ENCODE data around the gene MITF.

MITF gene

DNA sequence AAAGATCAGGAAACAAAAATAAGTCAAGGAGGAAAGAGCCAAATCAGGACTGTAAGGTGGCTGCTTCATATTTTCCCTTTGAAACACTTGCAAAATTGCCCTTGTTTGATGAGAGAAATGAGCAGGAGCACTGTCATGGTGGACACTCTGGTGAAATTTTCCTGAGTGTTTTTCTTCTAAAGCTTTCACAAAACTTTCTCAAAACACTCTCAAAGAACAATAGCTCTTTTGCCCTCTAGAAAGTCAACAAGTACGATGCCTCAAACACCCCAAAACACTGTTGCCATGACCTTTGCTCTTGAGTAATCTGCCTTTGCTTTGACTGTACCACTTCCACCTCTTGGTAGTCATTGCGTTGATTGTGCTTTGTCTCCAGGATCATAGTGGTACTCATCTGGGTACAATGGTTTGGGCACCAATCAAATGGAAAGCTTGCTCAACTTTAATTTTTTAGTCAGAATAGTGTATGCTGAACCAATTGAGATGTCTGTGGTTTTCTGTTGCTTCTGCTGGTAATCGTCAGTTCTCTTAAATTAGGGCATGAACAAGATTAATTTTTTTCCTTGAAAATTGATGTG, 13.2 kb upstream of the MITF start:
- no peak for FAIRE-seq

DNA sequence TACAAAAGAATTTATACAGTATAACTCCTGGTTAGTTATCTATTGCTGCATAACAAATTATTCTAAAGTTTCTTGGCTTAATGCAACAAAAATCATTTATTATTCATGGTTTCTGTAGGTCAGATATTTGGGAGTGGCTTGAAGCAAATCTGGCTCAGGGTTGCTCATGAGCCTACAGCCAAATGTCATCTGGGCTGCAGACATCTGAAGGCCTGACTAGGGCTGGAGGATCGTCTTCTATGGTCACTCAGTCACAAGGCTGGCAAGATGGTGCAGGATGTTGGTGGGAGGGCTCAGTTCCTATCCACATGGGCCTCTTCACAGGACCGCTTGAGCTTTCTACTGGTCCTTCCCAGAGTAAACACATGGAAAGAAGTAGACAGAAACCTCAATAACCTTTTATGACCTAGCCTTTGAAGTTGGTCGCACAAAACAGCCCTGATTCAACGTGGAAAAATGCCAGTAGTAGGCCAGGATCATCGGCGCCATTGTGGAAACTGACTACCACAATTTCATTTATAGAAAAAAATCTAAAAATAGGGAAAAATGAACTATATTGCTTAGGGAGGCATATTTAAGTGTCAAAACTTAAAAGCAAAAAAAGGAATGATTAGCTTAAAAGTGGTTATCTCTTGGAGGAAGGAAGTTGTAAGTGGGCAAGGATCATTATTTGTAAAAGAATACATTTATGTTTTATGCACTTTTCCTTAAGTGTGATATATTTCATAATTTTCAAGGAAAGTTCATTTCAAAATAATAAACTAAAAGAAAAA, 9.9 kb upstream of the MITF start:
- FAIRE-seq (no peak), DNase-seq (ENCODE audit: insufficient read length, low spot score) (no peak)

More for the DNA sequence above, 13.2 kb upstream of the MITF start:
- no peak for DNase-seq (ENCODE audit: insufficient read length, low spot score)

DNA sequence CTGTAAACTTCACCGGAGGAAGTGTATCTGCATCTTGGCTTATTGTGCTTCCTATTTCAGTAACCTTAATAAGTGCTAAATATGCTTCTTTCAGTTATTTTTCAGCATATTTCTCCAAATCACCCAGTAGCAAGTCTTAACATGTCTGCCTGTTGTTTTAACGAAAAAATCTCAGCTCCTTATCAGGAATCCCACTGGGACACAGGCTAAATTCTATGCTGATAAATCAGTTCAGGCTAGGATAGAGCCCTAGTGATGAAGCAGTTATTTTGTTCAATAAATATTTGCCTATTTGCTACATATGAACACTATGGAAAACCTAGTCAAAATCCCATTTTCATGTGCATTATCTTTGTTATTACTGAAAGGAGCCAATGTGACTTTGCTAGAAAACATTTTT, 8.2 kb upstream of the MITF start:
- FAIRE-seq = no peak

DNA sequence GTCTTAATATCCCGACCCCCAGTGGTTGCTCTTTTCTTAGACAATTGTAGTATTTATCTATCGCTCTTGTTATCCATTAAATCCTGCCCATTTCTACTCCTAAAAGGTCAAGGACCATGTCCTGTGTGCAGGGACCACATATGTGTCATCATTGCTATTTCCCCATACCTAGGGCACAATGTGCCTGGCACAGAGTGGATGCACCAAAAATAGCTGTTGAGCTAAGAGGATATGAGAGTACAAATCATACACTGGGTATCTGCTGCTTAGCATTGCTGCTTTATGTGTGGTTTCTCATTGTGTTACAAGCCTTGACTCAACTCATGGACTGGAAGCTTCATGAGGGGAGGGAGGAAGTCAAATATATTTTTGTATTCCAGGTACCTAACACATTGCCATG, 3.4 kb upstream of the MITF start:
- DNase-seq (ENCODE audit: insufficient read length, low spot score) = no peak
- no peak for FAIRE-seq

More for the DNA sequence above, 8.2 kb upstream of the MITF start:
- DNase-seq (ENCODE audit: insufficient read length, low spot score) = no peak

DNA sequence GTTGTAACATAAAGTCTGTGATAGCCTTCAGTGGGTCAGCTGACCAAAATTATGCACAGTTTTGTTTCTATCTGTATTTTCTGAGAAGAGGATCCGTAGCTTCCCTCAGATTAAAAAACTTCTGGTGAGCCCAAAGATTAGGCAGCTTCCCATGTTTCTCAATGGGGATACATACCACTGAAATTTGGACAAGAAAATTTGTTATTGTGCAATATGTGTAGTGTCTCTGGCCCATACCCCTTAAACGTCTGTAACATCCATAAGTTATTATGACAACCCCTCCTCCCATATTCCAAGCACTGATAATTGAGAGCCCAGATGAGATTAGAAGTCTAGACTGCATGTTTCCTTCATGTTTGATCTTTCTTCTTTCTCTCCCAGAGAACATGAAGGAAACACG, 1.9 kb upstream of the MITF start:
- no peak for DNase-seq (ENCODE audit: insufficient read length, low spot score)

DNA sequence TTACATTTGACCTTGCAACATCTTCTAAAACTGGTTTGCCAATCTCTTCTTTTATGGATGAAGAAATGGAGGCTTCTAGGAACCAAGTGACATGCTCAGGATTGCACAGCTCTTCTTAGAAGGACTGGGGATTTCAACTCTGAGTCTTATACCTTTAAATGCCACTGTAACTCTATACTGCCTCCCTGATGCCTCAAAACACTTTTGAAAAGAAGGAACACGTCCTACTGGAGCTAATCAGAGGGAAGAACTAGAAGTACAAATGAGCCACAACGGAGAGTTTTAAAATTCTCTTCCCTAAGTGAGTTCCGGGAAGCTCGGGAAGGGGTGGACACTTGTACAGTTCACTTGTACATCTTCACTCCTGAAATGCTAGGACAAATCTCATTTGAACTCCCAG, 949 bp upstream of the MITF start:
- FAIRE-seq (no peak), DNase-seq (ENCODE audit: insufficient read length, low spot score) (no peak)

More for the DNA sequence above, 1.9 kb upstream of the MITF start:
- no peak for FAIRE-seq

DNA sequence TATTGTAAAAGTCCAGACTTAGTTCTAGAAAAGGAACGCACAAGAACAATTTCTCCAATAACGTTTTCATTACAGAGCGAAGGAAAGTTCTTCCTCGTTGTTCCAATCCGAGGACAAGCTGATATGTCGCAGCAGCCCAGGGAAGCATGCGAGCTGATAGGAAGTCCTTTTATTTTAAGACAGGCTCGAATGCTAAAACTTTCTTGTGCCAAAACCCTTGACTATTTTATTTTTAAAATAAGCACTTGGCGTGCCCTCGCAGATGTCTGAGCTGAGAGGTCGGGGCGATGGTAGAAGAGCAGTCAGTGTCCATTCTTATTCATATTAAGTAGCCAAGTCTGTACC, 433 bp upstream of the MITF start:
- FAIRE-seq (no peak), DNase-seq (ENCODE audit: insufficient read length, low spot score) (no peak)

DNA sequence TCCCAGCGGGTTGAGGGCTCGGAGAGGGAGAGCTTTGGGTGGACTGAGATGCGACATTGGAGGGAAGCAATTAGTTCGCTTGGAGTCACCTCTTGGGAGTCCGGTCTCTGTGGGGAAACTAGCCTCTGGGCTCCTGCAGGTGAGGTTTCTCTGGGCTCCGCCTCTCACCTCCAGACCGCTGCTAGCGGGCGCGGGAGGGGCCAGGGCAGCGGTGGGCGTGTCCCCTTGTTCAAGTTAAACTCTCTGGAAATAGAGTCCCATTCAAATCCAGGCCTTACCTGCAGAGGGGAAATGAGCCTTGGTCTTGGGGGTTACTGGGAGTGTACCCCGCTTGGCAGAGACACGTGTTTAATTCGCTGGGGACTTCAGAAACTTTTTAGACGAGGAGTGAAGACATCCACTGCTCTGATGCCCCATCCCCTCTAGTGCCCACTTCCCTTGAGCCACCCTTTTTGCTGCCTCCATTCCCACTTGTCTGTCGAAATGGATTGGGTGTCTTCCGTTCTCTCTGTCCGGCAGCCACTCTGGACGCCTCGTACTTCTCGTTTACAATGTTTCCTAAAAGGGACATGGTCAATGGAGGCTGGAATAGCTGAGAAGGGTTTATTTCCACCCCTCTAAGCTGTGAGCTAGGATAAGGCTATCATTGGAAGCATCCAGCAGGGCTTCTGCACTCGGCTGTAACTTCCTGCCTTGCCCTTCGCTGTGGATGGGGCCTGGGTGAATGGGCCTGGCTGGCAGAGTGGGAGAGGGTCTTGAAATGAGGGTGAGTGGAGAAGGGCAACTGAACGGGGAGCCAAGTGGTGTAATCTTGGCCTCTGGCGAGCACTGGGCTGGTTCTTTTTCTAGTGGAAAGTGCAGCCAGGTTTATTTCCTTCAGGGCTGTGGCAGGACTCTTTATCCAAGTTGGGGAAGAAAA, 1.1 kb downstream of the MITF start:
- DNase-seq (ENCODE audit: insufficient read length, low spot score) (no peak), FAIRE-seq (no peak)

DNA sequence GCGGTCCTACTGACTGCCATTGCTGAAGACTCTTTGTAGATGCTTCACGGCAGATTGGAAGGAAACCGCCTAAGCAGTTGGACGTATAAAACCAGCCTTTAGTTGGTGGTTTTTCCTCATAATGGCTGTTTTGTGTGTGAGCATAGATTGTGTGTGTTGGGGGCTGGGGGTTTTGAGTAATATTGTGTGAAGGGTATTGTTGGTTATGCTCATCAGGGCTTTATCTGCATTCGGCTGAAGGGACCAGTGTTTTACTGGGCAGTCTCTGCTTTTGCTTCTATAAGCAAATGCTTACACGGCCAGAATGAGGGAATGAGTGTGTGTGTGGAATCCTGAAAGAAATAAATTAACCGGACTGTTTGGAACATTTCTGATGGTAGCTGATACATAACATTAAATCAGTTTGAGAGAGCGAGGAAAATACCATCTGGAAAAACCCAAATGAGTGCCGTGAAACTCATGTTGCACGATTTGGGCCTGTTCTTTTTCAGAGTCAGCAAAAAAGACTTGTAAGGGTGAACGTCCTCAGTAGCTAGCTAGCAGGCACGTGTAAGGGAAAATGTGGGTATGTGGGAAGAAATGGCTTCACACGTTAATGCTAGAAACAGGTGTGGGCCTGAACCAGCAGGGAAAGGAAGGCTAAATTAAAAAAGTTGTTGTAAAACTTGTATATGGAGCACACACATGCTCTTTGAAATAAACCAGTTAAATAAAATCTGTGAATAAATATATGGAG, 1.9 kb downstream of the MITF start:
- DNase-seq (ENCODE audit: insufficient read length, low spot score) = no peak
- FAIRE-seq = no peak

DNA sequence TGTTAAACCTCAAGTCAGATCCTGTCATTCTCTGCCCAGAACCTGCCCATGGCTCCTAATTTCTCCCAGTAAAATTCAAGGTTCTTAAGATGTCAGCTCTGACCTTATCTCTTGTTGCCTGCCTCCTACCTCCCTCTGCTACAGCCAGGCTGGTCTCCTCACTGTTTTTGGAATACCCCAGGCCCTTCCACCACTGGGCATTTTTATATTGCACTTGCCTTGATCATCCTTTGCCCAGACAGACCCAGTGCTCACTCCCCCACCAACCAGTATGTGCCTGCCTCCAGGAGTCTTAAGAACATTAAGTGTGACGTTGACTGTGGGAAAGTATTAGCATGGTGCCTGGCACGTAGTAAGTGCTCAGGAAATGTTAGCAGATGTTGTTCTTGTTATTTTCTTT, 3.1 kb downstream of the MITF start:
- FAIRE-seq = no peak

DNA sequence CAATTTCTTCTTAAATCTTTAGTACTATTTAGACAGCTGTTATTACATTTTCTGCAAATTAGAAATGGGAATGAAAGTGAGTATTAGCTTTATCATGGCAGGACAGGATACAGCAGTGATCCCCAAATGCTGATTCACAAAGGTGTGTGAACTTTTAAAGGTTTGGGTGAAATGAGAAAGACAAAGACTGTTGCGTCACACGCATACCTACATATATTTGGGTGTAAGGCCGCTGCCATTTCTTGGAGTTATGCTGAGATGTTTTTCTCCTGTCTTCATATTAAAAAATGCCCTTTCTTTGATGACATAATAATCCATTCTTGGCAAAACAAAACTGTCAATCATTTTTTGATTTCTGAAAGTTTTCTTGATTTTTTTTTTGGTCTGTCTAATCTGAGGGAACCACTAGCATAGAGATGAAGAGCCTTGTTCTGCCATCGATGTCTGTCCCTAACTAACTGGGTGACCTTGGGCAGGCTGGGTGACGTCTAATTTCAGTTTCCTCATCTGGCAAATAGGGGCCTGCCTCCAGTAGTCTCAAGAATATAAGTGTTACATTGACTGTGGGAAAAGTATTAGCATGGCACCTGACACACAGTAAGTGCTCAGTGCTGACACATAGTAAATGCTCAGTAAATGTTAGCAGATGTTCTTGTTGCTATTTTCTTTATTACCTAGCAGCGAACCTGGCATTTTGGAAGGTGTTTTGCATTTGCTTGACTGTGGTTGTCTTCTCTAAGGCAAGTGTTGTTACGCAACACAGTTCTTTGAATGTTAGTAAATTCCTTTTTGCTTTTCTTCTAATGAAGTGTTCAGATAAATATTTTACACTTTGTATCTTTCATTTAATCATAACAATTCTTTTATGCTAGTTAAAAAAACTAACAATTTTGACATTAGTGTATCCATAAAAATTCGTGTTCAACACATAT, 5.0 kb downstream of the MITF start:
- no peak for FAIRE-seq
- DNase-seq (ENCODE audit: insufficient read length, low spot score) = no peak

More for the DNA sequence above, 3.1 kb downstream of the MITF start:
- DNase-seq (ENCODE audit: insufficient read length, low spot score) = no peak

DNA sequence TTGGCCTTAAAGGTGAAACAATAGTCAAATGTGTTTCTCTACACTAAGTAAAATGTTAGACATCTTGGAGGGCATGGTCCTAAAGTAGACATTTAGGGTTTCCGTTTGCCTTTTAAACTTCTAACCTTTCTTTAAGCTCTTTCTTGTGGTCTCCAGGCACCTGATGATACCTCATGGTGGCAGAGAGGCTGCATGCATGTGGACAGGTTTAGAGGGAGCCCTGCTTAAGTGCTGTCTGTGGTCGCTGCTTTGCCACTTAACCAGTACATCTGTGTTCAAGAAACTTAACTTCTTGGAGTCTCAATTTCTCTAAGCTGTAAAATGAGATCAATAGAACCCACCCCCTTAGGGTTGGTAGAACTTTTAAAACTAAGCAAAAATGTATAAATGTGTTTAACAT, 6.2 kb downstream of the MITF start:
- no peak for FAIRE-seq
- DNase-seq (ENCODE audit: insufficient read length, low spot score) = no peak

DNA sequence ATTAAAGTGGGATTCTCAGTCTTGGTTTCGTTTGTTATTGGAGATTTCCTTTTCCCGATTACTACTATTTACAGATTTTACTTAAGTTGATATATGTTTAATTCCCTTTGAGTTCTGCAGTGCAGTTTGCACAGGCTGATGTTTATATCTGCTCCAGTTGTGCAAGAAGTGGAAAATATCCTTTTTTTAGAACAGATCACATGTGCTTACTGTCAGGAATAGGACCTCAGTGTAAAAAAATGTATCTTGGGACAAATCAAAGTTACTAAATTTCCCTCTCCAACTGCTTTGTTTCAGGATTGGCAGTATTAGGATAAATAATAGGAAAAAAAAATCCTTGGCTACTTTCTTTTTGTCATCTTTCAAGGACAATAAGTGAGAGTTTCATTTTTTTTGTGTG, 6.9 kb downstream of the MITF start:
- FAIRE-seq = no peak

DNA sequence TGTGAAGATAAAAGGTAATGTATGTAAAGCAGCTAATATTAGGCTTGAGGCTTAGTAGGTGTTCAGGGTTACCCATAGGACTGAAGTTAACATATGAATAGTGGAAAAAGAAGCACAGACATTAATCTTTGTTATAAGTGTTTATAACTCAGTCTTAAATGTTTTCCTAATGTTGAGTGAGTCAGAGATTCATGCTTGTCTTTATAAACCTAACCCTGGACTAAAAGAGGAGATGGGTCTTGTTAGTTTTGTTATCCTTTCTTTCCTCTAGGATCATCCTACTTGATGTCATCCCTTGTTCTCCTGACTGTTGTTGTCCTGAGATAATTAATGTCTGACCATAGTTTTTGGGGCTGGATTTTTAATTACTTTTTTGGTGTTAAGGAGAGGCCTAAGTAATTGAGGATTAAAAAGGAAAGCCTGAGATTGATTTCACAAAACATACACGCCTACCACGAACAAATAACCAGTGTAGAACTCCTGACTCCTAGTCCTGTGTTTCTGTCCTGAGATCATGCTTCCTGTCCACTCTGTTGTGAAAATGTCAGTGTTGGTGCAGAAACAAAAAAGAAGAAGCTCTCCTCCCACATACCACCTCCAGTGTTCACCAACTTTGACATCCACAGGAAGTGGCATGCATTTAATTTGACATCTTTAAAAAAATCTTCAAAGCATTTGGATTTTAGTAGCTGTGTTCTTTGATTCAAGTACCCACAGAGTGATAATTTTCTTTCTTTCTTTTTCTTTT, 8.4 kb downstream of the MITF start:
- FAIRE-seq (peak; percentile 46), DNase-seq (ENCODE audit: insufficient read length, low spot score) (no peak)

More for the DNA sequence above, 6.9 kb downstream of the MITF start:
- DNase-seq (ENCODE audit: insufficient read length, low spot score) = no peak

DNA sequence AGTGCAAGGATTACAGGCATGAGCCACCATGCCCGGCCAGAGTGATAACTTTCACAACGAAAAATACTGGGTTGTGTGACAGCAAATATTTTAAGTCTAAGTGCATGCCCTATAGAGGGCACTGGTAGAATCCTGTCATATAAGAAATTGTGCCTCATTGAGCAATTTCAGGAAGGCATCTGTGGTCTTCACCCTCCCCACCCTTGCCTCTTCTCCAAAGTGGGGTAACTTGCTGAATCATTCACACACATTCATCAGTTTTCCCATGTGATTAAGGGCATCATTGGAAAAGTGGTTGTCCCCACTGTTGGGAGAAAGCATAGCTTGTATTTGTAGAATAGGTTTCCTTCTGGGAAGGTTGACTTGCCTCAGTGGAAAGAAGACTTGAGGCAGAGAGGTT, 9.2 kb downstream of the MITF start:
- no peak for DNase-seq (ENCODE audit: insufficient read length, low spot score)
- no peak for FAIRE-seq

DNA sequence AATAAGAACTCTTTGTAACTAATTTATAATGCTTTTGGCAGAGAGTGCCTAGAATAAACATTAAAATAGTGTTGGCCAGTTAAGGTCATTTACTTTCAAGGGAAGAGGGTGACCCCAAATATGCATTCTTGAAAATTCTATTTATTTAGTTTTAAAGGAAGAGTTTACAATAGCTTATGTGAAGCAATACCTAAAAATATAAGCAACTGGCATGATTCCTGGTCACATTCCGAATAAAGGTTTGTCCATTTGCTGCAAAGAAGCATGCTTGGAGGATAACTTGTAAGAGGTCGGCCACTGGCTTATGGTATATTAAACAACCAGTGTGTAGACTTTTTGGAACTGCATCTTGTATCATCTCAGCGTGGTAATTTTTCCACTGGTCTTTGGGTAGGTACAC, 10.2 kb downstream of the MITF start:
- FAIRE-seq (no peak), DNase-seq (ENCODE audit: insufficient read length, low spot score) (no peak)

DNA sequence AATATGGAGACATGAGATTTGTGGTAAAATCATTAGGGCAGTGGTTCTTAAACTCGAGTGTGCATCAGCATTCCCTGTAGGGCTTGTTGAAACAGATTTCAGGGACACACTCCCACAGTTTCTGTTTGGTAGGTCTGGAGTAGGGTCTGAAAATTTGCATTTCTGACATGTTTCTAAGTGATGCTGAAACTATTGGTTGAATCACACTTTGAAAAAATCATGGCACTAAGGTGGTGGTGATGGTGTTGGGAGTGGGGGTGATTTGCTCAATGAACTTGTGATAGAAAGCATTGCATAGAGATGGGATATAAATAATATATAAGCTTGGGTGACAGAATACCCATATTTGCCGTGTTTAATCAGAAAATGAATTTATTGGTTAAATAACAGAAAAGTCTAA, 11.3 kb downstream of the MITF start:
- no peak for FAIRE-seq

DNA sequence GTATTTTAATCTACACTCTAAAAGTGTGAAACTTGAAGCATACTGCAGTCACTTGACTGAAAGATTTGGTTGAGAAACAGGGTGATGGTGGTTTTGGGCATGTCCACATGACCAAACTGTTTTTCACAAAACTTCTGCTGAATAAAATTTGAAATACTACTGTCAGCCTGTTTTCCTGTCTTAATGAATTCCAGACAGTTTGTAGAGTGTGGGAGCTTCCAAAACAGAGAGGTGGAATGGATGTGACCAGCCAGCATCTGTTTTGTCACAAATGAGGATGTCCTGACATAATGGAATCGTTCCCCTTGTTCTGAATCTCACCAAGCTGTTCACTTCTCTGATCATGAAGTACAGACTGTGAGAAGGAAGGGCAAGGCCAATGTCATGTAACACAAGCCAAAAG, 11.8 kb downstream of the MITF start:
- DNase-seq (ENCODE audit: insufficient read length, low spot score) (no peak), FAIRE-seq (peak; percentile 4)

More for the DNA sequence above, 11.3 kb downstream of the MITF start:
- no peak for DNase-seq (ENCODE audit: insufficient read length, low spot score)

DNA sequence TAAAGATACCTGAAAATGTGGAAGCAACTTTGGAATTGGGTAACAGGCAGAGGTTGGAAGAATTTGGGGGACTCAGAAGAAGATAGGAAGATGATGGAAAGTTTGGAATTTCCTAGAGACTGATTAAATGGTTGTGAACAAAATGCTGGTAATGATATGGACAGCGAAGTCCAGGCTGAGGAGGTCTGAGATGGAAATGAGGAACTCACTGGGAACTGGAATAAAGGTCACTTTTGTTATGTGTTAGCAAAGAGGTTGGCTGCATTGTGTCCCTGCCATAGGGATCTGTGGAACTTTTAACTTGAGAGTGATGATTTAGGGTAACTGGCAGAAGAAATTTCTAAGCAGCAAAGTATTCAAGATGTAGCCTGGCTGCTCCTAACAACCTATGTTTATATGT, 13.0 kb downstream of the MITF start:
- DNase-seq (ENCODE audit: insufficient read length, low spot score) (no peak), FAIRE-seq (no peak)

All from HTR-8/SVneo (cell line).